HG02852 (cell line): ENCODE data around the gene DCHS2.
A peak's percentile ranks its signal among the peaks of the same experiment; 100 is the strongest.

Source experiments
- ATAC-seq: cut with Tn5 transposase; IDR thresholded peaks from one replicate; pipeline ENCODE4 v1.9.1; 2021; ENCODE audit warnings: mild to moderate bottlenecking, moderate library complexity; ENCODE audit not compliant: unreplicated experiment

DCHS2 gene

DNA sequence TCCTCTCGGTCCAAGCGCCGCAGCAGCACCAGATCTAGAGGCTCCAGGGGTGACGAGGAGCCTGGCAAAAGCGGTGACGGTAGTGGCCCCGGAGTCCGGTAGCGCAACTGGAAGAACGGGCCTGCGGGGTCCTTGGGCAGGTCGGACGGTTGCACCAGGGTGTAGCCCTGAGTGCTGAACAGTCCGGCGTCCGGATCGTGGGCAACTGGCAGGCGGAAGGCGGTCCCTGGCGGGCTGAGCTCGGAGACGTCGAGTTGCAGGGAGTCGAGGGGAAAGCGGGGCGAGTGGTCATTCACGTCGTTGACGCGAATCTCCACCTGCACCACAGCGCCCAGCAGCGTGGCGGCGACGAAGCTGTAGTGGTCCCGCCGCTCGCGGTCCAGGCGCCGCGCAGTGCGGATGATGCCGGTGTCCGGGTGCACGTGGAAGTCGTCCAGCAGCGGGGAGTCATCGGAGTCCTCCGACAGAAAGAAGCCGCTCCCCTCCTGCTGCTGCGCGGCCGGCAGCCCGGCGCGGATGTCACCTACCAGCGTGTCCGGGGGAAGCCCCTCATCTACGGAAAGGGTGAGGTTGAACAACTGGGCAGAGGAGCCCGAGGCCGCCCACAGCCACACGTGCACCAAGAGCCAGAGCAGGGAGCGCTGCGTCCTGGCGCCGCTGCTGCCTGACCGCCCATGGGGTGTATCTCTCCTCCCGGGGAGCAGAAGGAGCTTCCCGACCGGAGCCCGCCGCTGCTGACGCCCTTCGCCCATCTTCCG, 837 bp downstream of the DCHS2 start:
- peak; percentile 63 for ATAC-seq

DNA sequence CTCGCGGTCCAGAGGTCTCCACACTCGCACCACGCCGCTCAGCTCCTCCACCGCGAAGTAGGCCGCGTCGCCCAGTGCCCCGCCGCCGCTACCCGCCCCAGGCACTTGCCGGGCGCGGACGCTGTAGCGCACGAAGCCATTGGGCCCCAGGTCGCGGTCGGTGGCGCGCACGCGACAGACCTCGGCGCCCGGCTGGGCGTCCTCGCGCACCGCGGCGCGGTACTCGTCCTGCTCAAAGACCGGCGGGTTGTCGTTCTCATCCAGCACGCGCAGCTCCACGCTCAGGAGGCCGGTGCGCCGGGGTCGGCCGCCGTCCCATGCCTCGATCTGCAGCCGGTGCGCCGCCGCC, 1.4 kb downstream of the DCHS2 start:
- no peak for ATAC-seq

DNA sequence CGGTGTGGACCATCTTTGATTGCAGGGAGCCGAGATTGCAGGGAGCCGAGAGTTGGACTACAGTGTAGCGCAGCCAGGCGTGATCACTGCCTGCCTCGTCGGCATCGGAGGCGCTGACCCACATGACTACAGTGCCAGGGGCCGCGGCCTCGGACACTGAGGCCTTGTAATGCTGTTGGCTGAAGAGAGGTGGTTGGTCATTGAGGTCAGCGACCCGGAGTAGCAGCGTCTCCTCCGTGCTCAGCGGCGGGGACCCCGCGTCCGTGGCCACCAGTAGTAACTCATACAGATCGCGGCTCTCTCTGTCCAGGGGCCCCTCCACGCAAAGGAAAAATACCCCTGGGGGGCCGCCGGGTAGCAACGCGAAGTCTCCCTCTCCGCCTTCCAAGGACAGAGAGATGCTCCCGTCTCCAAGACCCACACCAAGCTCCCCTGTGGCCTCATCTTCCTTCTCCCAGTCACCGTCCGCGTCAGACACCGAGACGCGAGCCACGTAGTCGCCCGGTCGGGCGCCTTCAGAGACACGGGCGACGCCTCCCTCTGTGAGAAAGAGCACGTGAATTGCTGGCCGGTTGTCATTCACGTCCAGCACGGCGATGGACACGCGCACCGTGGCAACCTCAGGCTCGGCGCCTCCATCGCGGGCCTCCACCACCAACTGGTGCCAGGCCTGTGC, 1.9 kb downstream of the DCHS2 start:
- ATAC-seq = no peak

DNA sequence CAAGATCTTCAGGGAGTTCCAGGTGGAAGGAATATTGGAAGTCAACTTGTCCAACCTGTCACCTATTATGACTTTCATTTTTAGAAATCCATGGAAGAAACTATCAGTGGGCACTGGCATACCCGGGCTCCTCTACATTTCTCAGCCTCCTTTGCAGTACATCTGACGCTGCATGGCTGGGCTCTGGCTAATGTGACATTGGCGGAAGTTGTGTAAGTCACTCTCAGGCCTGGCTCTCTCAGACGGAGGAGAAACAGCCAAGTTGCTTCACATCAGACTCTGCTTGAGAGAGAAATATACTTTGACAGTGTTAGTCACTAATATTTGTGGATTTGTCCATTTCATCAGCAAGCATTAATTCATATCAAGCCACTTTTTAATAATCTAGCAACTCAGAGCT, 4.5 kb downstream of the DCHS2 start:
- ATAC-seq = no peak

DNA sequence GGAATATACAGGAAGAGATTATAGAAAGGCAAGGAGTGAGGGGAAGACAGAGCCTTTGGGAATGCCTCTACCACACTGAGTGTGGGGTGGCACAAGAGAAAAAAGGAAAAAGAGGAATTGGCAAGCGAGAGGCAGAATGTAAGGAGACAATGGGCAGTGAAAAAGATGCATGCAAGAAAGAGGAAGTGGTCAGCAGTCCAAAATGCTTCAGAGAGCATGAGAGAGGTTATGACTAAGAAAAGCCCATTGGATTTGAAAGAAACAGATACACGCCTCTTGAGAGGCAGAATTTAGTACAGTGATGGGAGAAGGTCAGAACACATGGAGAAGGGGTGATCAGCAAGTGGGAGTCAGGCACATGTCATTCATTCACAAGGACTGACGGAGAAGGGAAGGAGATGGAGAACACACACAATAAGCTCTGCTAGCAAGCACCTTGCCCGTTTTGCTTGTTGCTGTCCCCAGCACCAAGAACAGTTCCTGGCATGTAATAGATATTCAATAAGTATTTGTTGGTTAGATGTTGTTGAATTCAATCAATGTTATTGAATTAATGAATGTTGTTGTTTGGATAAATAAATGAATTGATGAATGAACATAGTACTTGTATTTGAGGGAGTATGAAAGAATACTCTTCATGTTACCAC, 6.3 kb downstream of the DCHS2 start:
- ATAC-seq = peak; percentile 98

DNA sequence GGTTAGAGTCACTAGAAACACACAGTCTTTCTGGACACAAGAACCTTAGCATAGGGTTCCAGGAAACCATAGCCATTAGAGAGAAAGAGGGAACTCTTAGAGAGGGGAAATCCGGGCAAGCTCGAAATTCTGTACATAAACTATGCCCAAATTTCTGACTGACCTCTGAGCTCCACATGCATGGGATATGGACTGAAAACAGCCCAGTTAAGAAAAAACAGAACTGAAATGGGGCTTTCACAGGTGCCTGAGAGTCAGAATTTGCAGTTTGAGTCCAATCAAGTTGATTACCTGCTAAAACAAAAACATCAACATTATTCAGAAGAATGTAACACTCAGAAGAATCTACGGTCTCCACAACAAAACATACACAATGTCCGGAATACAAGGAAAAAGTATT, 13.1 kb downstream of the DCHS2 start:
- peak; percentile 35 for ATAC-seq

DNA sequence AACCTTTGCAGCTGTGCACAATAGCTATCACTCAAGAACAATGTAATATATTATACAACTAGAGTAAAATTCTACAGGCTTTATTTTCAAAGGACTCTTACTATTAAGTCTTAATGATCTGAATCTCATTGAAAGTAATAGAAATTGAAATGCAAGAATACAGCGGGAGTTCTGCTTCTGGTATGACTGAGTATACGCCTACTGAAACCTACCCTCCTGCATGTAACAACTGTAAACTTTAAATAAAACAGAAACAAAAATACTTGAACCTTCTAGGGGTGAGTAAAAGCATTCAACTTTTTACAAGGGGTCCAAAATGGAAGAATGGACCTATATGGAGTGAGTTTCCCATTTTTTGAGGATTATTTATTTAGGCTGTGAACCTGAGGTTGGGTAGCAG, 13.5 kb downstream of the DCHS2 start:
- ATAC-seq = peak; percentile 83

DNA sequence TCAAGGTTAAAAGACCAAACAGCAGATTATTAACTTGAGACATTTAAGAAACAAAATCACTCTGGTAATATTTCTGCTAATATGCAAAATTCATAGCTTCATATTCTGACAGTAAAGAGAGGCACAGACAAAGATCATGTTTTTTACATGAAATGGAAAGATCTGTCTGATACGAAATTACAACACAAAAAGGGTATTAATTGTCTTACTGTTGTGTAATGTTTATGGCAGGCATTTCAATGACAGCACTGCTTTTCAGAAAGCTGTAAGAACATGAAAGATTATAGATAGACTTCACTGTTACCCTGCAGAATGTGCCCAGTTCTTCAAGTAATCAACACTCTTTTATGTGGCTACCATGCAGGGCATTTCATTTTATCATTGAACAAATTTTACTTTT, 15.4 kb downstream of the DCHS2 start:
- no peak for ATAC-seq

DNA sequence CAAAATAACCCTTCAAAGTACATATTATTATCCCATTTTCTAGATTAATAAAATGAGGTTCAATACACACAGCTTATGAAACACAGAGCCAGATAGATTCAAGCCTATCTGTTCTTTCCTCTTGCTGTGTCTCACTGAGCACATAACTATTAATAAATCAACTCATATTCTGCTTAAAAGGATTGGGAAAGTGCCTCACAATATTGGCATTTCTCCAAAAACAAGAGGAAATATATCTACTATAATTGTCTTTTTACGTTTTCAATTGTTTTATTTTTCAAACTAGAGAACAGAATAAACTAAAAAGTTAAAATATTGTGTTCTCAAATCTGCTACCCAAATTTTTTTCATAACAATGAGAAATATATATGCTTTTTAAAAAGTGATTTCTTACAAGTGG, 15.8 kb downstream of the DCHS2 start:
- no peak for ATAC-seq

DNA sequence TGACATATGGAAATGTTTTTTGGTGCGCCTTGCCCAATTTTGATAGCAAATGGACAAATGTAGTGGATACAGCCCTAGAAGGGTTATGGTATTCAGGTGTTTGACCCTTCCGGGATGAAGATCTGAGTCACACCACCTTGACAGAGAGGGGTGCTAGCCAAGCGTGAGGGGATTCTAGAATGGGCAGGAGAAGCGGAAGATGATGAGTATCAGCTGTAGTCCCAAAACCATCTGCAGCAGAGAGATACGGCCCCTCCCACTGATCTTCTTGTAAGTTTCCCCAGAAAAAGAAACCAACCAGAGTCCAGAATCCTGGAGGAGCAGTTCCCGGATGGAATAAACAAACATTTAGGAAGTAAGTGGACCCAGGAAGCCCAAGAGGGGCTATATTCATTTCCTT, 18.1 kb downstream of the DCHS2 start:
- no peak for ATAC-seq

DNA sequence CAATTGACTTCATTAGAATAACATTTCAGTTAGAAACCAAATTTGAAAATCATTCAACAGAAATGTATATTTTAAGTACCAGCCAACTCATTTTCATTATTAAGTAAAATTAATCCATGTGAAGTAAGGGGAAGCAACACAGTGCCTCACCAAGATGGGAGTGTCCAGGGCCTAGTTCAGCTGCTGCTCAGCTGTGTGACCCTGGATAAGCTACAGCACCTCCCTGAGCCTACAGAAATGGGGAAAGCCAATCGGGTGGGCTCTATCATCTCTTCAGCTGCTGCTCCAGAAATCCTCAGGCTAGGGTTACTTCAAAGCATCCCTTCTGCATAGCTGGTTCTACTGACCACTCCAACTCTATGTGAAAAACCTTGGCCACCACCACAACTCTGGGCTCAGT, 18.7 kb downstream of the DCHS2 start:
- no peak for ATAC-seq

DNA sequence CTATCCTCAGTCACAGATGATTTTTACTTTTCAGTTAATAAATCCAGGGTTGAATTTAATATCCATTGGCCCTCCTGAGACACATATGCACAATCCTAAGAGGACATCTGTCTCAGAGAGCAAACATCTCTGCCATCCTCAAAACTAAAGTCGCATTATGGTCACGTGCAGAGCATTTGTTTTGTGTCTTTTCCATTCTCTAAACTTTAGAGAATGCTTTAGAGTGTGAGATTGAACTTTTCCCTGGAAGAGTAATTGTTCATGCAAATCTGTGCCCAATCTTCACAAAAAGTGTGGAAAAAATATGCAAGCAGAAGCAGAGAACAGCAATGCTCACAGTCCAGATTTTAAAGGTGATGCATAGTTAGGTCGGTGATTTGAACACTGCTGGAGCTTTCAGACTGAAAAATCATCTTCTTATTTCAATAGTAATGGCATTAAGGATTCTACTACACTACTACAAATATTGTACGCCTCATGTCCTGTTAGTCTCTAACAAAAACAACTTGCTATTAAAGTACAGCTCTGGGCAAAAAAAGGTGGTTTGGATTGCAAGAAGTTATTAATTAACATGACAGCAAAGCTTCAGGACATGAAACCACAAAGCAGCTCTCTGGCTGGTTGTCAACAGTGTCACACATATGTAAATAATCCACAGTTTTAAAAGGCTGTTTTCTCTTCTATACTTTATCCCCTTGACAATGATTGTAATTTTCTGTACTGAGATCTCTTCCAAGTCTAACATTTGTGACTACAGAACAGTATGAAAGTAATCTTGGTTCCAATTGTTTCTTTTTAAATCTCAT, 19.9 kb downstream of the DCHS2 start:
- peak; percentile 46 for ATAC-seq

DNA sequence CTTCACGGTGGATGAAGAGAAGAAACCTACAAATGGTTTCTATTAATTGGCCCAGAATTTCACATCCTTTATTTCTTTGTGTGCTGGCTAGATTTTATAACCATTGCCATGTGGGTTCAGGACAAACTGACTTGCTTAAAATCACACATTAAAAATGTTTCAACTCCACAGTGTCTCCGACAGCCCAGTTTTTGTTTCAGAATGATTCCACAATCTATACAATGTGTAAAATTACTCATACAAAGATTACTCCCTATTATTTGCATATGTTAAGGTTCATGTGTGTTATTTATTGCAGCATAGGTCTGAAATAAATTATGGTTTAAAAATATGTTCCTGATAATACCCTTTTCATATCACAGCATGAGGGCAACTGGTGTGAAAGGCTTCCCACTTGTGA, 20.6 kb downstream of the DCHS2 start:
- peak; percentile 80 for ATAC-seq

DNA sequence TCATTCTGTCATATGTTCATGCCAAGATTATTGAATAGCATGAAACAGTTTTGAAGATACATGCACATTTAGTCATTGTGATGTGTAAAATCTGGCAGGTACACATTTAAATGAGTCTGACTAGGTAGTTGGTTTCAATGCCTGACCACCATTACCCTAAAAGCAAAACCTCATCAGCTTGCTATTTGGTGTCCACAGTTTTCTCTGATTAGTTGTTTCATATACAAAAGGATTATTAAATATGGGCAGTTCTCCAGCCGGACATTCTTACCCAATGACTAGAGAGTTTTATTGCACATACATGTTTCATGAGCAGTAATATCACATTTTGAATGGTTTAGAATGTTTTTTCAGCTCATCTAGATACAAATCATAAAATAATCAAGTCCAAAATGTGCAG, 23.7 kb downstream of the DCHS2 start:
- no peak for ATAC-seq

DNA sequence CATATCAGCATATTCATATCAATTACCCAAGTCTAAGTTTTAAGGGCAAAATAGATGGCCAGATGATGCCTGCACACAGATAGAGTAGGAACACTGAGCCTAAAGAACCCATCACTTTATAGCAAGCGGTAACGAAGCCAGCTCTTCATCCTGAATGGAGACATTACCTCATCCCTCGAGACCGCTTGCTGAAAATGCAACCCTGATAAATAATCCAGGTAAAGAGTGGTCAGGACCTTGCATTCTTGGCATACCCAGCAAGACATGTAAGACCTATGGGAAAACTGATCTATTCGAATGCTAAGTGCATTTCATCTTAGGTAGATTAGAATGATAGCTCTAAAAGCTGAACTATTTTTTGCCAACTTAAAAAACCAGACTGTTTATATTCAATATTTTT, 25.3 kb downstream of the DCHS2 start:
- ATAC-seq = no peak

DNA sequence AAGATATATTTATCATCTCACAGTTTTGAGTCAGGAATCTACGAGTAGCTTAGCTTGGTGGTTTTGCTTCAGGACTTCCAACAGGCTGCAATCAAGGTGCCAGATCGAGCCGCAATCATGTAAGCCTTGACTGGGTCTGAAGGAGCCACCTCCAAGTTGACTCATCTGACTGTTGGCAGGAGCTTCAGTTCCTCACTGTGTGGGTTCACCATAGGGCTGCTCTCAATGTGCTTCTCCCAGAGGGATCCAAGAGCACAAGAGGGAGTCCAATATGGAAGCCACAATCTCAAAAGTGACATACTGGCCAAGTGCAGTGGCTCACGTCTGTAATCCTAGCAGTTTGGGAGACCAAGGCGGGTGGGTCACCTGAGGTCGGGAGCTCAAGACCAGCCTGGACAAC, 26.5 kb downstream of the DCHS2 start:
- no peak for ATAC-seq

DNA sequence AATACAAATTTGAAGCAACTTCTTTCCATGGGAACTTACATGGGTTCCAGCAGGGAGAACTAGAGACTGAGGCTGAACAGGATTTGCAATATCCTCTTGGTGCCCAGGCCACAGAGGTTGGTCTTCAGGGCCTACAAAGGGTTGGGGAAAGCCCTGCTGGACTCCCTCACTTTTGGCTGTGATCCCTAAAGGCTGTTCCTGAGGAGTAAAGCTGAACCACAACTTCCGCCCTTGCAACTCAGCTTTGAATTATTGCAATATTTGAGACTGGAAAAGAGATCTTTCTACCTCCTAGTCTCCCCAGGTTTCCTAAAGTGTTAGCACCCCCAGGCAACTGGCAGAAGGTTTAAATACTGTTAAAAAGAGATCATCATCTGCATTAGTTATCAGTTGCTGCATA, 26.9 kb downstream of the DCHS2 start:
- no peak for ATAC-seq

DNA sequence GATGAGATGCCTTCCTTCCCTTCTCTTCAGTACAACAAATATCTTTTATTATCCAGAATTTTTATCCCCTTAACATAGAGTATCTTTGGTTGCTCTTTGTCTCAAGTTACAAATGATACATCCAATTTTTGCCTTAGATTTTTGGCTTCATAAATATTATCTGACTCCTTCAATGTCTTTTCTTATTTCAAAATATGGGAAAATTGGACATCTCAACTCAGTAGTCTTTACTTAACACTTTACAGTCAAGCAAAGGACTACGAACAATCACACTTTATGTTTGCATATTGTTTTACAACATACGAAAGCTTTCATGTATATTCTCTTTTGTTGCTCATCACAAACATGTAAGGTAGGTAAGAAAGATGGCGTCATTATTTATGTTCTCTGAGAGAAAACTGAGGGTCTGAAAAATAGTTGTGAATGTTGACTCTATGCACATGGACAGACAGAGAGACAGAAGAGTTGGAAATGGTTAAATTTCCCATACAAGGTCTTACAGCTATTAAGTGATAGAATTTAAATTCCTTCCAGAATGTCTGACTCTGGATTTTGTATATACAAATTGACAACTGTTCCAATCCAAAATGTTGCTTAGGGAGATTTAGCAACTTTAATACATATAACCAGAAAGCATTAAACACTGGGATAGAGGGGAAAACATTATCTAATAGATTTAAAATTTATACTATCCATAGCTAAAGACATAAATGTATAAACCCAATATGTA, 29.4 kb downstream of the DCHS2 start:
- no peak for ATAC-seq

DNA sequence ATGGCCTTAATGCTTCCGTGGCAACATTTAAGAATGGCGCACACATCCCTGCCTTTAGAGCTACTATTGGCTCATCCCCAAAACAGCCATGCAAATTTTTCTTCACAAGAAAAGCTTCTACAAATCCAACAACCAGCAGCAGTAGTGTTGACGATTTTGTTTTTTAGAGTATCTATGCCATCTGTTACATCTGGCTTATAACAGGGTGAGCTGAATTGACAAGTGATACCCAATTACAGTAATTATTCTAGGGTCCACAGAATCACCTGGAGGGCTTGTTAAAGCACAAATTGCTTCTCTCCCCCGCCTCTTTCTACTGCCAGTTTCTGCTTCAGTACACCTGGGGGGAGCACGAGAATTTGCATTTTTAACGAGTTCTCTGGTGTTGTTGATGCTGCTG, 34.1 kb downstream of the DCHS2 start:
- ATAC-seq = no peak

DNA sequence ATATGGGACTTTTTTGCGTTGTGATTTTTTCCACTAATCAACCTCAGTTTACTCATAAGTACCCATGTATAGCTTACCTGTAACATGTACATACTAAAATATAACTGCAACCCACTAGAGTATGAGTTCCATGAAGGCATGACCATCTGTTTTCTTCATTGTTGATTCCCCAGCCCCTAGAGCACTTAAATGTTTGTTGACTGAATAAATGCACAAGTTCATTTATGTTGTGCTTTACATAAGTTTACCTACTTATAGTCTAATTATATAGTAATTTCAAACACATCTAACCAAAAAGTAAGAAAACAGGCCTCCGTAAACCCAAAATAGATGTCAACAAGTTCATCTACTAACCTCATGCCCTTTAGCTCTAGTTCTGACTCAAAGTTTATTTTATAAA, 34.7 kb downstream of the DCHS2 start:
- ATAC-seq = no peak

DNA sequence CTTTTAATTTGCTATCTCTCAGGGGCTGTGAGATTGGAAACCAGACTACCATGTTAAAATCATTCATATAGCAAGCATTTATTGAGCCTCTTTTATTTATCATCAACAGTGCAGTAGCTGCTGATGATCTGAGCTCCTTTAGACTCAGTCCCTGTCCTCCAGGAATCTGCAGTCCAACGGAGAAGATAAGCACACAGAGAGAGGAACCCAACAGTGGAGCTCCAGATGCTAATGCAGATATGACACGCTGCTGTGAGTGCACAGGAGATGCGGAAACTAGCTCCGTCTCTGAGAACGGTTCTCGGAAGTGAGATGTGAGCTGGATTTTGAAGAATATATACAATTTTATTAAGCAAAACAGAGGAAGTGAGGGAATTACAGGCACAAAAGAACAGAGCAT, 35.4 kb downstream of the DCHS2 start:
- no peak for ATAC-seq
